LNCAP (cell line): ENCODE measurements around the gene SYCN.

Source experiments
- CTCF ChIP-seq: fragments of 450-650 bp; IDR thresholded peaks from 2 replicates; pipeline ENCODE4 v1.5.1; 2017; ENCODE audit warnings: mild to moderate bottlenecking

Gene SYCN

GRCh38 chr19:39165857-39166256, 38.2 kb downstream of the SYCN start:
- no peak for TF ChIP-seq CTCF

GRCh38 chr19:39164289-39164688, 39.8 kb downstream of the SYCN start:
- TF ChIP-seq CTCF, result no peak

- TF ChIP-seq CTCF, result no peak
Measured at GRCh38 chr19:39163621-39164020, 40.4 kb downstream of the SYCN start.

- no peak for TF ChIP-seq CTCF
Measured at GRCh38 chr19:39162441-39163043, 41.5 kb downstream of the SYCN start.

- TF ChIP-seq CTCF, result no peak
Measured at GRCh38 chr19:39160889-39161672, 43.0 kb downstream of the SYCN start.

- TF ChIP-seq CTCF, result no peak
Measured at GRCh38 chr19:39160523-39160861, 43.6 kb downstream of the SYCN start.

GRCh38 chr19:39158646-39159260, 45.3 kb downstream of the SYCN start:
- no peak for TF ChIP-seq CTCF
